GM21360 (cell line): Measurements from ENCODE around the gene RHBDL3.

Experiments used
- ATAC-seq: cut with Tn5 transposase; IDR thresholded peaks from one replicate; pipeline ENCODE4 v1.9.1; 2021; ENCODE audit warnings: mild to moderate bottlenecking, moderate library complexity; ENCODE audit not compliant: unreplicated experiment

The RHBDL3 gene

DNA sequence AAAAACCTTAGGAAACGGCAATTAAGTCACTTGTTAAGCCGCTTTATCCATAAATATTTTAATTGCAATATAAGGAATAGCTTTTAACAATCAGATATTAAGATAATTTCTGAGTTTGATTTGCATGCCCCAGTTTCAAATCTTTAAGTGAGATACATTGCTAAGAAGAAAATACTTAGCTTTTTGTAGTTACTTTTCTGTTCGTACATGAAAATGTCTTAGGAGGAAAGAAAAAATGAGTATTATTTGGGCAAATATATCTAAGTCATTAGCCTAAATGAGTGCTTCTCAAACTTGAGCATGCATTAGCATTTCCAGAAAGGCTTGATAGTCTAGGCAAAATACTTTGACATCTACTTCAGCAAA, 90.7 kb downstream of the RHBDL3 start:
- no peak for ATAC-seq

DNA sequence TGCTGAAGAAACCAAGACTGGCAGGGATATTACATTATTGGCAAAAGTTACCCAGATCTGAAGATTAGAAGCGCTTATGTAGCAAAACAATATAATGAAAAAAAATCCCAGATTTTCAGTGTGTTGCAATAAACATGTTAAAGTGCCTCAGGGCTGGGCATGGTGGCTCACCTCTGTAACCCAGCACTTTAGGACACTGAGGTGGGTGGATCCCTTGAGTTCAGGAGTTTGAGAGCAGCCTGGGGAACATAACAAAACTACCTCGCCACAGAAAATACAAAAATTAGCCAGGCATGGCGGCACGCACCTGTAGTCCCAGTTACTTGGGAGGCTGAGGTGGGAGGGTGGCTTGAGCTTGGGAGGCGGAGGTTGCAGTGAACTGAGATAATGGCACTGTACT, 91.1 kb downstream of the RHBDL3 start:
- no peak for ATAC-seq

GRCh38 chr17:32357615-32358014, 92.0 kb downstream of the RHBDL3 start:
- no peak for ATAC-seq

GRCh38 chr17:32361270-32361669, 95.6 kb downstream of the RHBDL3 start:
- ATAC-seq: no peak

- no peak for ATAC-seq
Measured at GRCh38 chr17:32370426-32370825, 104.8 kb downstream of the RHBDL3 start.
